ENCODE data around the gene ODAD4. TPM values are rescaled to one million over a fixed set of nuclear protein-coding genes. Genes with fewer than 3 reads are reported as not detected.

ODAD4 gene
- polyA plus RNA-seq, 1 of the 3 experiments (the other 2 are of a cell fraction): 1.1 TPM

- Histone ChIP-seq H3K9me2 (no peaks in the 10 kb centered on the region), H3K4me1 (ENCODE audit: control insufficient read depth in 1 of 2, insufficient read depth in 2 of 2, low read depth in 1 of 2, low read length in 1 of 2) (peaks cover 0 to 47% of the 10 kb centered on the region in 2 experiments; a peak in 2 of 4 replicates), H4K20me1 (ENCODE audit: insufficient read depth) (0 out of 2 replicates have a peak, but pooled peaks cover 8% of the 10 kb centered on the region), H3K9ac (no peak overlapping the region), H3K27me3 (ENCODE audit: insufficient read depth) (no peaks in the 10 kb centered on the region), H3K79me2 (ENCODE audit: insufficient read depth) (peaks cover 16% of the 10 kb centered on the region), H3F3A (replicated peaks; ENCODE audit: insufficient read depth) (peaks cover 10% of the 10 kb centered on the region), H3K27ac (ENCODE audit: low read depth in 2 of 2, low read length in 1 of 2) (no peak overlapping the region; a peak in 1 of 4 replicates), H2AFZ (ENCODE audit: low read depth) (no peak overlapping the region), H3K9me3 (no peaks in the 10 kb centered on the region), H3K4me3 (ENCODE audit: low read depth in 2 of 2, low read length in 1 of 2) (no peak overlapping the region), H3K4me2 (no peak overlapping the region), H3K36me3 (replicated peaks in 1 of 2; ENCODE audit: control insufficient read depth in 1 of 2, insufficient read depth in 2 of 2, low read length in 1 of 2) (peaks cover 49 to 72% of the 10 kb centered on the region in 2 experiments)
- ChIA-PET POLR2A (interaction anchor here (1.0 to 1.5 kb wide), 2 partner anchors 10 to 40 kb away, joined by 3 to 4 read pairs; no protein-coding TSS in a partner anchor), CTCF (interaction anchor here (1.7 to 5.4 kb wide), 3 partner anchors 12 to 49 kb away, joined by 5 to 47 read pairs (median 6); no protein-coding TSS in a partner anchor)
- DNase-seq: no peak
- TF ChIP-seq TCF12 (IDR thresholded peaks at IDR 0.05) (no peak), CHD2 (IDR thresholded peaks at IDR 0.05; ENCODE audit: low read length, partially characterized antibody) (no peak), RAD21 (IDR thresholded peaks at IDR 0.05; ENCODE audit: low read length) (no peak), EP300 (IDR thresholded peaks at IDR 0.05; ENCODE audit: borderline replicate concordance in 1 of 2, low read depth in 1 of 2, low read length in 1 of 2) (no peak)
- WGBS (ENCODE audit: low lambda C conversion rate): 93% methylated on average over 11 of the region's 11 CpGs
Observed at GRCh38 chr17:41976142-41976768, 45.8 kb downstream of the ODAD4 start.

- ChIA-PET CTCF (interaction anchor here (0.8 to 1.1 kb wide), 2 partner anchors 15 to 142 kb away, joined by 3 to 4 read pairs; no protein-coding TSS in a partner anchor), POLR2A (no interaction called here)
- H3K79me2 ChIP-seq (ENCODE audit: insufficient read depth): peaks cover 11% of the 10 kb centered on the region; the same call in 1 of the 2 replicates
- DNase-seq: no peak
- no peak overlapping the region for H3K27ac ChIP-seq (ENCODE audit: low read depth in 2 of 2, low read length in 1 of 2)
- no peak overlapping the region for H3K9ac ChIP-seq
- H3K4me1 ChIP-seq (ENCODE audit: control insufficient read depth in 1 of 2, insufficient read depth in 2 of 2, low read depth in 1 of 2, low read length in 1 of 2): peaks cover 0 to 32% of the 10 kb centered on the region in 2 experiments; a peak in 1 of 4 replicates
- H3K27me3 ChIP-seq (ENCODE audit: insufficient read depth): no peaks in the 10 kb centered on the region
- H4K20me1 ChIP-seq (ENCODE audit: insufficient read depth): no peaks in the 10 kb centered on the region
- no peaks in the 10 kb centered on the region for H3K9me2 ChIP-seq
- H3K9me3 ChIP-seq: no peaks in the 10 kb centered on the region
- no peak overlapping the region for H3K4me3 ChIP-seq (ENCODE audit: low read depth in 2 of 2, low read length in 1 of 2)
- no peak overlapping the region for H2AFZ ChIP-seq (ENCODE audit: low read depth)
- peaks cover 7% of the 10 kb centered on the region for H3F3A ChIP-seq (replicated peaks; ENCODE audit: insufficient read depth)
- H3K4me2 ChIP-seq: no peak overlapping the region
- 97% methylated on average over 4 of the region's 4 CpGs for WGBS (ENCODE audit: low lambda C conversion rate)
- H3K36me3 ChIP-seq (replicated peaks in 1 of 2; ENCODE audit: control insufficient read depth in 1 of 2, insufficient read depth in 2 of 2, low read length in 1 of 2): peaks cover 58 to 69% of the 10 kb centered on the region in 2 experiments
- TF ChIP-seq ELF1 (IDR thresholded peaks at IDR 0.05): no peak
- TF ChIP-seq, protein P1, sequence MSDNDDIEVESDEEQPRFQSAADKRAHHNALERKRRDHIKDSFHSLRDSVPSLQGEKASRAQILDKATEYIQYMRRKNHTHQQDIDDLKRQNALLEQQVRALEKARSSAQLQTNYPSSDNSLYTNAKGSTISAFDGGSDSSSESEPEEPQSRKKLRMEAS (IDR thresholded peaks at IDR 0.05; ENCODE audit: low read depth): no peak
- no peak for TF ChIP-seq NFIC (IDR thresholded peaks at IDR 0.05; ENCODE audit: borderline replicate concordance)
- no peak for TF ChIP-seq GABPA (IDR thresholded peaks at IDR 0.05; ENCODE audit: low read depth)
- no peak for TF ChIP-seq FOSL2 (IDR thresholded peaks at IDR 0.05; ENCODE audit: borderline replicate concordance, low read depth)
- TF ChIP-seq EZH2phosphoT487 (IDR thresholded peaks at IDR 0.05; ENCODE audit: borderline replicate concordance, low read depth): no peak
- TF ChIP-seq REST (IDR thresholded peaks at IDR 0.05; ENCODE audit: low read depth, low read length): no peak
- TF ChIP-seq RFX5 (IDR thresholded peaks at IDR 0.05; ENCODE audit: low read length): no peak
- no peak for TF ChIP-seq POLR2AphosphoS5 (IDR thresholded peaks at IDR 0.05; ENCODE audit: low read depth, low read length)
- TF ChIP-seq EP300 (IDR thresholded peaks at IDR 0.05; ENCODE audit: borderline replicate concordance in 1 of 2, low read depth in 1 of 2, low read length in 1 of 2): no peak
- TF ChIP-seq, protein P2, sequence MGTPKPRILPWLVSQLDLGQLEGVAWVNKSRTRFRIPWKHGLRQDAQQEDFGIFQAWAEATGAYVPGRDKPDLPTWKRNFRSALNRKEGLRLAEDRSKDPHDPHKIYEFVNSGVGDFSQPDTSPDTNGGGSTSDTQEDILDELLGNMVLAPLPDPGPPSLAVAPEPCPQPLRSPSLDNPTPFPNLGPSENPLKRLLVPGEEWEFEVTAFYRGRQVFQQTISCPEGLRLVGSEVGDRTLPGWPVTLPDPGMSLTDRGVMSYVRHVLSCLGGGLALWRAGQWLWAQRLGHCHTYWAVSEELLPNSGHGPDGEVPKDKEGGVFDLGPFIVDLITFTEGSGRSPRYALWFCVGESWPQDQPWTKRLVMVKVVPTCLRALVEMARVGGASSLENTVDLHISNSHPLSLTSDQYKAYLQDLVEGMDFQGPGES (IDR thresholded peaks at IDR 0.05; ENCODE audit: low read depth, low read length): no peak
- TF ChIP-seq FOXM1 (IDR thresholded peaks at IDR 0.05; ENCODE audit: low read depth): no peak
- no peak for TF ChIP-seq TEAD4 (IDR thresholded peaks at IDR 0.05; ENCODE audit: borderline replicate concordance, insufficient read depth)
- TF ChIP-seq, protein P3, sequence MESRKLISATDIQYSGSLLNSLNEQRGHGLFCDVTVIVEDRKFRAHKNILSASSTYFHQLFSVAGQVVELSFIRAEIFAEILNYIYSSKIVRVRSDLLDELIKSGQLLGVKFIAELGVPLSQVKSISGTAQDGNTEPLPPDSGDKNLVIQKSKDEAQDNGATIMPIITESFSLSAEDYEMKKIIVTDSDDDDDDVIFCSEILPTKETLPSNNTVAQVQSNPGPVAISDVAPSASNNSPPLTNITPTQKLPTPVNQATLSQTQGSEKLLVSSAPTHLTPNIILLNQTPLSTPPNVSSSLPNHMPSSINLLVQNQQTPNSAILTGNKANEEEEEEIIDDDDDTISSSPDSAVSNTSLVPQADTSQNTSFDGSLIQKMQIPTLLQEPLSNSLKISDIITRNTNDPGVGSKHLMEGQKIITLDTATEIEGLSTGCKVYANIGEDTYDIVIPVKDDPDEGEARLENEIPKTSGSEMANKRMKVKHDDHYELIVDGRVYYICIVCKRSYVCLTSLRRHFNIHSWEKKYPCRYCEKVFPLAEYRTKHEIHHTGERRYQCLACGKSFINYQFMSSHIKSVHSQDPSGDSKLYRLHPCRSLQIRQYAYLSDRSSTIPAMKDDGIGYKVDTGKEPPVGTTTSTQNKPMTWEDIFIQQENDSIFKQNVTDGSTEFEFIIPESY (IDR thresholded peaks at IDR 0.05; ENCODE audit: borderline replicate concordance, low read depth): no peak
- TF ChIP-seq TAF1 (IDR thresholded peaks at IDR 0.05; ENCODE audit: borderline replicate concordance, low read depth, low read length): no peak
- TF ChIP-seq GATA2 (CRISPR knock-in tag; IDR thresholded peaks at IDR 0.05): no peak
Observed at GRCh38 chr17:41977991-41978390, 47.6 kb downstream of the ODAD4 start.
